Ovary (tissue), 3 donors: ENCODE data around the gene IMMT.

Source experiments
- CTCF ChIP-seq, 3 donors: fragments of 450-650 bp in 2 of 3; fragments of 200-600 bp in 1 of 3; IDR thresholded peaks; one replicate each; pipeline versions ENCODE4 v1.5.1 to v1.8.0; 2016 to 2022; ENCODE audit warnings: antibody characterized with exemption in 3 of 3, mild to moderate bottlenecking in 1 of 3
- POLR2A ChIP-seq: fragments of 450-650 bp; IDR thresholded peaks from one replicate; pipeline ENCODE4 v1.6.1; 2017; ENCODE audit warnings: antibody characterized with exemption, mild to moderate bottlenecking, moderate library complexity
- donor health status: DM: no; HTN: no; CAD: no.

DNA sequence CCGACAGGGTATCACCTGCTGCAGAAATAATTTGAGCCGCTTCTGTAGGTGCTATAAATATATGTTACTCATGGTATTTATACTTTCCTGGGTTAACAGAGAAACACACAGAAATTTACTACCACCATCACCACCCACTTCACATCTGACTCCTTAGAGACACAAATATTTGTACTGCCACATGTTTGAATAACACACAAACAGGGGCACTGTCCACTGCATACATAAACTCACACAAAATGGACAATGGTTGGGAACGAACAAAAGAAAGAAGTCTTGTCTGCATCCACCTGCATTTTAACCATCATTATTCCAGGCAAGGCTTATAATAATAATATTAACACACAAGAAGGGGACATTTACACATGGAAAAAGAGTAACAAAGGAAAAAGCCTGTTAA, 24.0 kb downstream of the IMMT start:
- TF ChIP-seq CTCF (IDR thresholded peaks at IDR 0.05) (no peak), POLR2A (no peak)
